ENCODE data around the gene STK33. TPM values are rescaled to one million over a fixed set of nuclear protein-coding genes. Genes with fewer than 3 reads are reported as not detected.

STK33 gene
- total RNA-seq, result 0.66 and 1.4 TPM in 2 replicates

DNA sequence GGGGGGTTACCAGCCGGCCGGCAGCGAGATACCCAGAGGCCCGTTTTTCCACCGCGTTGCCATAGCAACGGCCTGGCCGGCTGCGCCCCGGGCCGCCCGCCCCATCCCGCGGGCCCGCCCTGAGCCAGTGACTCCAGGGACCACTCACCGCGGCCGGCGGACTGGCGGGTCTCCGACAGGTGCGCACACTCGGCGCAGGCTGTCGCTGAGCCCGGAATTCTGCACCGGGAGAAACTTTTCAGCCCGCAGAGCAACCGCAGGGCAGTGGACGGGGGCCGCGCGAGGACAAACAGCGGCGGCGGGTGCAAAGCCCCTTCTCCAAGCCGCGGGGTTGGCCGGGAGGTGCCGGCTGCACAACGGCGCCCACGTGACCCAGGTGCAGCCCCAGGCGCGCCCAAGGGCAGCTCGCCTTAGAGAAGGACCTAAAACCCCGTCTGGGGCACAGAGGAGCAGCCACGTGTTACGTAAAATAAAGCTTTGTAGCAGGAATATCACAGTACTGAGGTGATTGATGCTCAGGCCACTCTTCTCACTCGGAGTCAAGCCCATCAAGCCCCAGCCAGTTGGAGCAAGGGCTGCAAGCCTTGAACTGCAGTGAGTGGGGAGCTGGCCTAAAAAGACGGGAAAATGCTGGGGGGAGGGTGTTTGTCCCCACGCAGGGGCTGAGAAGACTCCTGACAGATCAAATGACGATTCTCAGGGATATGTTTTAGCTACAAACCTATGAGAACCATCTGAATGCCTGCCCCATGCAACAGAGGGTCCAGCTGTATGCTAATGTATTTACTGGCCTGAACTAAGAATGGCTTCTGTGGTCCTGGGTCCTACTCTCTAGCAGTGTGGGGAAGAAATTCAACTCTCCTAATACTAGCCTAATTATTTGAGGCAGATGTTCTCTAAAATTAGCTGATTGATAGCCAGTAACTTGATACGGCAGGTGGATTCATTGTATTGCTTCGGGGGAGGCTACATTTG, at the start of gene STK33:
Gene STK33 (minus strand): TSS at position 294 of the 975 bp plus-strand sequence. CDS start 119,323 bp downstream, outside the sequence.
- intact Hi-C loops (cut with micrococcal nuclease), result no loop called here

DNA sequence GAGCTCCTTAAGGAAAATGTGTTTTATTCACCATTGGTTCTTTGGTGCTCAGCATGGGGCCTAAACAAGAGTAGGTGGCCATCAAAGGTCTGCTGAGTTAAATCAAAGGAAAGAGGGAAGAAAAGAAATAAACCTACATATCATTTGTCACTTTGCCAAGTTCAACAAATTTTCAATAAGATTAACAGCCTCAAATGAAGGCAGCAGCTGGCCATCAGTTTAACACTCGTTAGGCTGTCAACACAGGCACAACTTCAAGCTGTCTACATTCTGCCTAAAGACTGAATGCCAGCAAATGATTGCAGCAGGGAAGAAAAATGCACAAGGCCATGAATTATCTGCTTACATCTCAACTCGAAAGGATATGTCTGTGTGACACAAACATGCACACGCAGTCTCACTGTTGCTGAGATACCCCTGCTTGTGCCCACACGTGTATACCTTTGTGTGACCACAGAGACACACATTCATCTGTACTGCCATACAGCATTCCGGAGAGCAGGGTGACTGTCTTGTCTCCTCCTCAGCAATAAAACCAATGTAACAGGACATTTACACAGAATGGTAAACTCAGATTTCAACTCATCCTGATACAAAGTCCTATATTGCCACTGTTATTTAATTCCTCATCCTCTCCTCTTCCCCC, 48.3 kb upstream of the STK33 start:
- intact Hi-C loops (cut with micrococcal nuclease), result no loop called here

DNA sequence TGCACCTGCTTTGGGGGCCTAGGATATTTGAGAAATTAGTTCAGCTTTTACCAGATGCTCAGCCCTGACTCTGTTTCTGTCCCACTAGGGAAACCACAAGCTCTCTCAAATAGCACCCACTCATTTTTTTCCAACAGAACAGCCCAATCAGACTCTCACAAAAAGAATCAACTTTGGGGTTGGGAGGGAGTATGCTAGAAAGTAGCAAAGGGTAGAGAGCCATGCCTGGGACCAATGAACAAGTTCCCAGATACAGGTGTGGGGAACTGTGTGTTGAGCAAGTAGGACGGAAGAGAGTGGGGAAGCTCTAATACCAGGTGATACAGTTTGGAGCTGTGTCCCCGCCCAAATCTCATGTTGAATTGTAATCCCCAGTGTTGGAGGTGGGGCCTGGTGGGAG, 47.3 kb upstream of the STK33 start:
- intact Hi-C loops (cut with micrococcal nuclease), result no loop called here

DNA sequence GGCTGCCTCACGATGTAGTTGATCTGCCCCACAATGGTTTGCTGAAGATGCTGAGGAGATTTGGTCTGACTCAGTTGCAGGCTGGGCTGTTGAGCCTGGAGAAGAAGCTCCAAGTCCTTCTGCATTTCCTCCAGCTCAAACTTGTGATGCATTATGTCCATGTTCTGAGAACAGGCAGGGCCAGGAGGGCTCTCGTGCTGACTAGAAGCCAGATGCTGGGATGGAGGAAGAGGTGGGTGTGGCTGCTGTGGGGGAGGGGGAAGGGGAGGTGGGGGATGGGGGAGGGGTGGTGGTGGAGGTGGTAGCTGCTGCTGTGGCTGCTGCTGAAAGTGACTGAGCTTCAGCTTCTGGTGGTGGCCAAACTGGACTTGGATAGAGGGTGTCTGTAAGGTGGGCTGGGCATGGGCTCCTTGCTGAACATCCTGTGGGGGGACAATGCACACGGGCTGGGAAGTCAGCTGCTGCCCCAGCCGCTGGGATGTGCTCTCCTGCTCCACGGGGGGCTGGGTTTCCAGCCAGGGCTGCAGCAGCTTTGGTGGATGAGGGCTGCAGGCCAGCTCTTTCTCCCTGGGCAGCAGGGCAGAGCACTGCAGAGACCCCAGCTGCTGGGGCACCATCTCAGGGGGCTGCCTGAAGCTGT, 46.4 kb upstream of the STK33 start:
- intact Hi-C loops (cut with micrococcal nuclease), result no loop called here

DNA sequence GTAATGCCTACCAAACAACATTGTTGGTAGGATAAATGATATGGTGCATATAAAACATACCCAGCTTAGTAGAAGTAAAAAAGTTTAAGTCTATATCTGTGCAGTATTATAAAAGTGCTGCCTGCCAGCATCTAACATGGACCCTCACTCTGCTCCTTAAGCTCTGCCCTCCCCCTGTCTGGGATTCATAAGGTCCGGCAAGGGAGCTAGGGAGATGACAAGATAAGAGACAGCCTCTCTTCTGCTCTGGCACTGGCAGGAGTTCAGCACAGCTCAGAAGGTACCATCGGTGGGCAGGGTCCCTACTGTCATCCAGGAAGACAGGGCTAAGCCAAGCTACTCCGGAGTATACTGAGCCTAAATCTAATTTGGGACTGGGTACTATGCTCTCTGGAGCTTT, 45.6 kb upstream of the STK33 start:
- intact Hi-C loops (cut with micrococcal nuclease), result no loop called here

DNA sequence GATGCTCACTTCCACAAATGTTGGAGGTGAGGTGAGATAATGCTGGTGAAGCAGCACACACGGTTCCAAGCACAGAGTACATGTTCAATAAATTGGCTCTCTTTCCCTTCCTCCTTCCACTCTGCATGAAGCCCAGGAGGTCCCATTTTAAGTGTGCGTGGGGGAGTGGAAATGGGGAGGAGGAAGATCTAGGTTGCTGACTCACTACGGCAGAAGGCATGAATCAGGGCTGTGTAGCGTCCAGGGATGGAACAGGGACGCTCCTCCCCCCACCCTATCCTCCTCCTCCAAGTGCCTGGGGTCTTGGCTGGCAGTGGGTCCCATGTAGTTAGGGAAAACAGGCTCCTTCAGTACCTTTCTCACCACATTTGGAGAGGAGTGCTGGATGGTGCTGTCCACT, 44.3 kb upstream of the STK33 start:
- intact Hi-C loops (cut with micrococcal nuclease), result no loop called here

DNA sequence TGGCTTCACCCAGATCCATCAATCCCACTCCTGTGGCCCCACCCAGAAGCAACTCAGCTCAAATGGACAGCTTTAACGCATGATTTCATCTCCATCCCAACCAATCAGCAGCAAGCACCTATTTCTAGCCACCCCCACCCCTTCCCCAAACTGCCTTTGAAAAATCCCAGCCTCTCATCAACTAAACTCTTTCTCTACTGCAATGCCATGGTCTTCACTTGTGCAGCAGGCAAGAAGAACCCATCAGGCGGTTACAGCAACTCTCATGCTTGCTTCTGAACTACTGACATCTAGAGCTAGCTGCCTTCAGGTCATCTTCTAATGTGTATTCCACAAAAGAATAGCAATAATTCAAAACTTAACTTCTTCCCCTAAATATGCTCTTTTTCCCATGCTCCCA, 42.1 kb upstream of the STK33 start:
- intact Hi-C loops (cut with micrococcal nuclease), result no loop called here

DNA sequence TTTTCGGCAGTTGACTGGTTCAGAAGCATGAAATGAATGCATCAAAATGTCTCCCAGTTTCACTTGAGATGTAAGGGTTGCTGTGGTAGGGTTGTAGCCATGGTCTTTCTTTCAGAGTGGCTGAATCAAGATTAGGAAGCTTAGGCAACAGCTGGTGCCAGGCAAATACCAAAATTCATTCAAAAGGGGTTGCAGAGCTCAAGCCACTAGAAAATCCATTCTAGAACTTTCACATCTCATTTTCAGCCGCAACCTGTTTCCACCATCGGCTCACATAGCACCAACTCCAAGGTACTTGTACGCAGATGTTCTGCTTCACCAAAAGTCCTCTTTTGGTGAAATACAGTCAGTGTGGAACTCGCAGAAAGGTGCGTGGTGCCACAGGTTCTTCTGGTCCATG, 40.5 kb upstream of the STK33 start:
- intact Hi-C loops (cut with micrococcal nuclease), result no loop called here

DNA sequence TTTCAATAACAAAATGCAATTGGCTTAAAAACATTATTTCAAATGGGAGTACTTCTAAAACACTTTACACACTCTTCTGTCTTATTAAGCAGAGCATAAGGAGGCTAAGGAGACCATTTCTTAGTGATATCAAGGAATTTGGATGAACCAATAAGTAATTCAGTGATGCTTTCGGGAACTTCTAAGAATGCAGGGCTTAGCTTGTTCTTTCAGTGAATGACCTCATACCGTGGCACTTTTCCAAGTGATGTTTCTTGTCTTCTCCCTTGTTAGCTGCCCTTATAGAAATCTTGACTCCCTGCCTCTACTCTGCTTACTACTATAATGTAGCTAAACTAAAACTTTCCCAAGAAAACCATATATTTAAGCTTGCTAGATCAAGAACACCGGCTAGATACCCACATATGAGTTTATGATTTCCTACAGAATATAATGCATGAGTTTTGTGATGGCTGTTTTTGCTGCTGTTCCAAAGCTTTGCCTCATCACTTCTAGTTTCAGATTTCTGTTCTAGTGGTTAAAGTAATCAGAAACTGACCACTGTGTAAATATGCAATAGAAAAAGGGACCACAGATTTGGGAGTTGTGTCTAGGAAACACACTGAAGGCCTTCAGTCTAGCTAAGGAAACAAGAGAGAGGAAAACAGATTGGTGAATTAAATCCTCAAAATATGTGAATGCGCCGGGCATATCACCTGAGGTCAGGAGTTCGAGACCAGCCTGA, 37.5 kb upstream of the STK33 start:
- intact Hi-C loops (cut with micrococcal nuclease), result no loop called here

DNA sequence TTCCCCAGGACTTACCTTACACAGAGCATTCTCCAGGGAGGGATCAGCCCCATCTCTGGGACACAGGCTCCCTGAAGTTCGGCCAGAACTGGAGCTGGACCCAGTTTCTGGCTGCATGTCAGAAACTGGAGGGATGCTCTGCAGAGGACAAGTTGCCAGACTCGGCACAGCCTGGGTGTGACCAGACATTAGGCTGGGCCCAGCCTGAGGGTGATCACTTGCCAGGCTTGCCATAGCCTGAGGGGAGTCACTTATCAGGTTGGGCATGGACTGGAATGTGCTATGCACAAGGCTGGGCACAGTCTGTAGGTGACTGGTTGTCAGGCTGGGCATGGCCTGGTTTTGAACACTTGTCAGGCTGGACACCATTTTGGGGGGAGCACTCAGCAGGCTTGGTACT, 30.7 kb upstream of the STK33 start:
- intact Hi-C loops (cut with micrococcal nuclease), result no loop called here

DNA sequence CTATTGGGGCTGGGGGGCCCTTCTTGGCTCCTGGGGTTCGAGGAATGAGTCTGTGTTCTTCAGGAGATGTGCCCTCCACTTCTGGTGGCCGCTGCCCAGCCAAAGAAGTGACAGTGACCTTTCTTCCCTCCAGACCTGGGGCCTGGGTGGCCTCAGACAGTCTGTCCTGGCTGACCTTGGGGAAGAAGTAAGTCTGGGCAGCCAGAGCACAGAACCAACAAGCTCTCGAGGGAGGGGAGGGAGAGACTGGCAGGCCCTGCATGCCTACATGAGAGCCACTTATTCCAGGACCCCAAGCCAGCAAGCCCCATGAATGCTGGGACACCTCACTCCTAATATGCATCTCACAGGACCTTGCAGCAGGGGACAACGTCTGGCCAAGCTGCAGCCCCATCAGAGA, 27.1 kb upstream of the STK33 start:
- intact Hi-C loops (cut with micrococcal nuclease), result no loop called here

DNA sequence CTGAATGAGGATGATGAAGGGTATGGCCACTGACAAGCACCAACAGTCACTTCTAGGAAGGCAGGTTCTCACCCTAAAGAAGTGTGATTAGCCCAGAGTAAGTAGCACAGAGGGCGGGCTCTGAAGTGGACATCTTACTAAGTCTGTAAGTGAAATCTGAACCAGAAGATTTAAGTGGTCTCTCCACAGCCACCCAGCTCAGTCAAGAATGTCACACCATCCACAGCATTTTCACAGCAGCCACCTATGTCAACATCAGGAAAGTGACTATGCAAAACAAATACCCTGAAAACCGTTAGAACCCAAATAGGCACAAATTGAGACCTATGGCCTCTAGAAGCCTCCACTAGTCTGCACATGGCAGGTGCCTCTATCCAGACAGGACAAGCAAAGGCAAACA, 23.0 kb upstream of the STK33 start:
- intact Hi-C loops (cut with micrococcal nuclease), result loop anchor here (10.0 kb wide), 1 partner anchor 198 kb away; a partner anchor contains a TSS

DNA sequence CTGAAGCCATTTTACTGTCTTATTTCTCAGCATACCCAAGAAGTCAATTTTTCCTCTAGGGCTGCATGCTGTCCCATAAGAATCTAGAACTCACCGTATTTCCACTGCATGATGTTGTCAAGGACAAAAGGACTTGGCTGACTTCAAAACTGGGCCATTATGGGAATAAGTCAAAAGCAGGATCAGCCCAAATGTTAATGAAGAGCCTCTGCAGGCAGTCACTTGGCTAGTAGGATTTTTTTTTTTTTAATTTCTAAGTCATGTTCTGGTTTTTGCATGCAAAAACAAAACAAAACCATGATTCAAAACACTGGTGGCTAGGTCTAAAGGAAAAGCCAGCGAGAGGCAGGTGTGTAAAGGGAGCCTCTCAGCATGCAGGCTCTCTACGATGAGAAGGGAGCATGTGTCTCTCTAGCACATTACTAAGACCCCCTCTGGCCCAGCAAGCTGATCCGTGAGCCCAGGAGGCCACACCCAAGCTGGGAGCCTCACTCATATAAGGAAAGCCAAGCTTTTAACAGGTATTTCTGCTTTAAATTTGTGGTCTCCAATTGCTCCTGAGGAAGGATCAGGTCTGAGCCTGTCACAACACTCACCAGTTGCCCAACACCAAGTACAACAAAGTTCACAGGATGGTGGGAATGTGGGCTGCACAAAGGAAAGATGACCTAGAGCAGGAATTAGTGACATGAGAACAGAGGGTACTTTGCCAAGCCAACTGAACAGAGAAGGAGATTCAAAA, 21.4 kb upstream of the STK33 start:
- intact Hi-C loops (cut with micrococcal nuclease), result loop anchor here (10.0 kb wide), 1 partner anchor 199 kb away; a partner anchor contains a TSS

DNA sequence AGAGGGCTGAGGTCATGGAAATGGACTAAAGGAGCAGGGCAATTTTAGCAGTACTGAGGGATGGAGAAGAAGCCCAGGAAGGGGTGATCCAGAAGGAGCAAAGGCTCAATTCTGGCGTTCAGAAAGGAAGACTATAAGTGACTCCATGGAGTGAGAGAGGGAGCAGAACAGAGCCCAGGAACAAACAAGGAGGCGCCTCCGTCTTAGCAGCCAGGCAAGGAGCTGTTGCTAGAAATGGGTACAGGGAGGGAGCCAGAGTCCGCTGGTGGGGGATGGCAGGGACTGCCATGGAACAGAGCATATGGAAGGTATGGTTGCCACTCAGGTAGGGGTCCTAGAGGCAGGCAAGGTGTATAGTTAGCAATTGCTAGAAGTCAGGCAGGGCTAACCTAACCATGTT, 20.5 kb upstream of the STK33 start:
- intact Hi-C loops (cut with micrococcal nuclease), result loop anchor here (10.0 kb wide), 1 partner anchor 200 kb away; a partner anchor contains a TSS

DNA sequence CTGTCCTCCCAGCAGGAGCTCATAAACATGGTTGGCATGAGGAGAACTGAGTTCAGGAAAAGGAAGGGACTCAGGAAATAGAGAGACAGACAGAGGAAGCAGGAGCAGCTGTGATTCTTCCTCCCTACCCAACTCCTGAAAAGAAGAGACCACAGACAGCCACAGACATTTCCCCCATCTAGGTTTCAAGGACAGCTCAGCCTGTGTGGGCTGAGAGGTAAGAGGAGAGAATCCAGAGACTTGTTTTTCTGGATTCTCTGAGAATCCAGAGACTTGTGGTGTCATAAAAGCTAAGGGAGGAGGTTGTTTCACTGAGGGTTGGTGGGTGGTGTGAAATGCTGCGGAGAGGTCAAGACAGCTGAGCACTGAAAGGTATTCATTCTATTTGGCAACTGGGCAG, 19.0 kb upstream of the STK33 start:
- intact Hi-C loops (cut with micrococcal nuclease), result loop anchor here (10.0 kb wide), 1 partner anchor 202 kb away; a partner anchor contains a TSS

DNA sequence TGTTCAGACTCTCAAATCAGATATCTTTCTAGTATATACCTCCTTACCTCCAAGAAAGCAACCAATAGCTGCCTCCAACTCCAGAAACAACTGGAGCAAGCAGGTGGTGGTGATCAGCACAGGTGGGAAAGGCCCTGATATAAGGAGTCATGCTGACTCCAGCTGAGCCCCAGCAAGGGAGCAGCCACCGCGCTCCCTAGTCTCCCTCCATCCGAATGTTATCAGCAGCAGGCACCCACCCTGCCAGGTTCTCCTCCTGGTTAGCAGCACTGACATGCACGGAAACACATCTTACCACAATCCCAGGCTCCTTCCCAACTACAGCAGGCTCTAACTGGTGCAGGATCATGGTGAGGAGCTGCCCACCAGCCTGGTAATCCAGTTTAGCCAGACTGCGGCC, 18.5 kb upstream of the STK33 start:
- intact Hi-C loops (cut with micrococcal nuclease), result loop anchor here (10.0 kb wide), 1 partner anchor 202 kb away; a partner anchor contains a TSS

DNA sequence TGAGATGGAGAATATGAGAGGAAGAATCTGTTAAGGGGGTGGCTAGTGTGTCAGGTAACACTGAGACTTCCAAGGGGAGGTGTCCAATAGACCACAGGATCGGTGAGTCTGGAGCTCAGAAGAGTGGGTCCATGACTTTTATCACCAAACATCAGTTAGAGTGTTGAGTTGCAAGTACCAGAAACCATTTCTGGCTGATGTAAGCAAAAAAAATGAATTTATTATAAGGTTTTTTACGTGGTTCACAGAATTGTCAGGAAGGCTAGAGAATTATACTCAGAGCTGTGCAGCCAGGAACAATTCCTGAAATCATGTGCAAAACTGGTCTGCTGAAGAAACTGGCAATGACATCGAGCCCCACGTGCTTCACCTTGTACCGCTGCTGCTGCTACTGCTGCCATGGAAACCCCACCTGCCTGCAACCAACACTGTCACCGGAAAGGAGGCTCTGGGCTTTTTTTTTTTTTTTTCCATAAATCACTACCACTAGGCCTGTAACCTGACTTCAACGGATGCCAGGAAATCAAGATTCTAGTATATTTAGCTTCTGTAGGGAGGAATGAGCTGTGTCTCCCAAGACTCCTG, 16.6 kb upstream of the STK33 start:
- intact Hi-C loops (cut with micrococcal nuclease), result loop anchor here (2.0 to 10.0 kb wide), 3 partner anchors 78 to 354 kb away; partner anchors contain the start of gene TMEM9B

DNA sequence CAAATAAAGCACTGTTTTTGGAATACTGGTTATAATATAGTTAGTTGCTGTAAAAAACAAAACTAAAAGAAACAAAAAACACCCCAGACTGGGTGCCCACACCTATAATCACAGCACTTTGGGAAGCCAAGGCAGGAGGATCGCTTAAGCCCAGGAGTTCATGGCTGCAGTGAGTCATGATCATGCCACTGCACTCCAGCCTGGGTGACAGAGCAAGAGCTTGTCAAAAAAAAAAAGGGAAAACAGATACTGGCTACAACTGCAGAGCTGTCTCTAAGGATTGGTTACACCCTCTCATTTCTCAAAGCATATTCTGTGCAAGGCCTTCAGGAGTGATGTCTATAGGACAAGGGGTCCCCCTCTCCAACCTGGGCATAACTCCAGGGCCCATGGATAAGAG, 14.6 kb upstream of the STK33 start:
- intact Hi-C loops (cut with micrococcal nuclease), result no loop called here

DNA sequence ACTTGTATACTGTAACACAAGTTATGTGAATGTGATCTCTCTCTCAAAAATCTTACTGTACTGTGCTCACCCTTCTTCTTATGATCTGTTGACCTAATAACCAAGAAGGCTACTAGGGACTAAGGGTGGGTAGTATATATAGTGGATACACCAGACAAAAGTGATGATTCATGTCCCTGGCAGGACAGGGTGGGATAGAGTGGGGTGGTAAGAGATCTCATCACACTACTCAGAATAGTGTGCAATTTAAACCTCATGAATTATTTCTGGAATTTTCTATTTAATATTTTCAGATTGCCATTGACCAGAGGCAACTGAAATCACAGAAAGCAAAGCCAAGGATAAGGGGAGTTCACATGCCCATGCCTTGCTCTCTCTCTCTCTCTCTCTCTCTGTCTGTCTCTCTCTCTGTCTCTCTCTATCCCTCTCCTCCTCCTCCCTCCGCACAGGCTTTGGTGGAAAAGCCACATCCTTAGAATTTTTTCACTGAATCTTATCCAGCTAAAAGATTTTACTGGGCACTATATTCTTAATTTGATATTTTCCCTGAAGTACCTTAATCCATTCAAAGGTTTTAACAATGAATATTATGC, 12.0 kb upstream of the STK33 start:
- intact Hi-C loops (cut with micrococcal nuclease), result no loop called here

All from T-helper 1 cell treated with Interleukin-12 subunit alpha and Interleukin-12 subunit beta and Interleukin-4 antibody, amounts not matched to agents 30 ng/mL and 1 ng/mL, for 36 hours (primary cell).